ENCODE measurements around the gene SLC9B1.
"Not testable (repeated sequence)": the region's sequence is repeated elsewhere in the genome, so short reads cannot be mapped to it uniquely, and the experiment has no call there.

The SLC9B1 gene

GRCh38 chr4:102945066-102945465, 74.4 kb downstream of the SLC9B1 start:
- no peak for DNase-seq (ENCODE audit: extremely low spot score)
- no peak for TF ChIP-seq ARNT (IDR thresholded peaks at IDR 0.05)
- no peak for TF ChIP-seq BHLHE40 (IDR thresholded peaks at IDR 0.05; ENCODE audit: borderline replicate concordance)
- no peak for TF ChIP-seq ELF4 (IDR thresholded peaks at IDR 0.05)
- TF ChIP-seq ZNF384 (IDR thresholded peaks at IDR 0.05) = no peak
- no peak for TF ChIP-seq TARDBP (IDR thresholded peaks at IDR 0.05)
- no peak for TF ChIP-seq L3MBTL2 (conservative IDR thresholded peaks at IDR 0.05)
- TF ChIP-seq FOXA1 (IDR thresholded peaks at IDR 0.05) = no peak
- no peak for TF ChIP-seq PKNOX1 (IDR thresholded peaks at IDR 0.05)
- no peak for TF ChIP-seq NFRKB (IDR thresholded peaks at IDR 0.05)
- no peak for TF ChIP-seq CTBP1 (IDR thresholded peaks at IDR 0.05; ENCODE audit: borderline replicate concordance)
- ChIA-PET CTCF (no interaction called here), POLR2A (no interaction called here)

- DNase-seq (ENCODE audit: extremely low spot score); POLR2A ChIA-PET; CTCF ChIA-PET: not testable (repeated sequence)
Measured at GRCh38 chr4:102938063-102938462, 81.4 kb downstream of the SLC9B1 start.

GRCh38 chr4:102935716-102936115, 83.8 kb downstream of the SLC9B1 start:
- TF ChIP-seq CTBP1 (IDR thresholded peaks at IDR 0.05; ENCODE audit: borderline replicate concordance) = no peak
- TF ChIP-seq L3MBTL2 (conservative IDR thresholded peaks at IDR 0.05) = no peak
- no peak for TF ChIP-seq PKNOX1 (IDR thresholded peaks at IDR 0.05)
- DNase-seq (ENCODE audit: extremely low spot score) = no peak
- ChIA-PET POLR2A (no interaction called here), CTCF (no interaction called here)

GRCh38 chr4:102919697-102920096, 99.8 kb downstream of the SLC9B1 start:
- POLR2A ChIA-PET; DNase-seq (ENCODE audit: extremely low spot score); CTCF ChIA-PET: not testable (repeated sequence)

GRCh38 chr4:102918859-102919258, 100.6 kb downstream of the SLC9B1 start:
- CTCF ChIA-PET = no interaction called here
- TF ChIP-seq BHLHE40 (IDR thresholded peaks at IDR 0.05; ENCODE audit: borderline replicate concordance) (no peak), PKNOX1 (IDR thresholded peaks at IDR 0.05) (no peak), HDGF (IDR thresholded peaks at IDR 0.05; ENCODE audit: borderline replicate concordance) (no peak), L3MBTL2 (conservative IDR thresholded peaks at IDR 0.05) (no peak), SP1 (IDR thresholded peaks at IDR 0.05) (no peak), LEF1 (IDR thresholded peaks at IDR 0.05; ENCODE audit: borderline replicate concordance) (no peak), ELF4 (IDR thresholded peaks at IDR 0.05) (no peak), FOXM1 (IDR thresholded peaks at IDR 0.05; ENCODE audit: borderline replicate concordance) (no peak), FOXK2 (IDR thresholded peaks at IDR 0.05) (no peak), ARNT (IDR thresholded peaks at IDR 0.05) (no peak), ZNF384 (IDR thresholded peaks at IDR 0.05) (no peak), FOXA1 (IDR thresholded peaks at IDR 0.05) (no peak), TARDBP (IDR thresholded peaks at IDR 0.05) (no peak), CTBP1 (IDR thresholded peaks at IDR 0.05; ENCODE audit: borderline replicate concordance) (no peak), SUZ12 (IDR thresholded peaks at IDR 0.05) (no peak), NFRKB (IDR thresholded peaks at IDR 0.05) (no peak)
- no peak for DNase-seq (ENCODE audit: extremely low spot score)
- POLR2A ChIA-PET = no interaction called here

GRCh38 chr4:102901804-102902203, 117.7 kb downstream of the SLC9B1 start:
- no peak for TF ChIP-seq ARNT (IDR thresholded peaks at IDR 0.05)
- no peak for TF ChIP-seq TARDBP (IDR thresholded peaks at IDR 0.05)
- TF ChIP-seq SP1 (IDR thresholded peaks at IDR 0.05) = no peak
- TF ChIP-seq FOXK2 (IDR thresholded peaks at IDR 0.05) = no peak
- no peak for TF ChIP-seq BHLHE40 (IDR thresholded peaks at IDR 0.05; ENCODE audit: borderline replicate concordance)
- TF ChIP-seq FOXM1 (IDR thresholded peaks at IDR 0.05; ENCODE audit: borderline replicate concordance) = no peak
- no peak for TF ChIP-seq CTBP1 (IDR thresholded peaks at IDR 0.05; ENCODE audit: borderline replicate concordance)
- no peak for TF ChIP-seq PKNOX1 (IDR thresholded peaks at IDR 0.05)
- no peak for TF ChIP-seq NFRKB (IDR thresholded peaks at IDR 0.05)
- TF ChIP-seq ZNF384 (IDR thresholded peaks at IDR 0.05) = no peak
- TF ChIP-seq ELF4 (IDR thresholded peaks at IDR 0.05) = no peak
- TF ChIP-seq L3MBTL2 (conservative IDR thresholded peaks at IDR 0.05) = no peak
- no peak for TF ChIP-seq SUZ12 (IDR thresholded peaks at IDR 0.05)
- ChIA-PET POLR2A (no interaction called here), CTCF (no interaction called here)
- no peak for DNase-seq (ENCODE audit: extremely low spot score)

- CTCF ChIA-PET; POLR2A ChIA-PET; DNase-seq (ENCODE audit: extremely low spot score): not testable (repeated sequence)
Measured at GRCh38 chr4:102897610-102898009, 121.9 kb downstream of the SLC9B1 start.

- DNase-seq (ENCODE audit: extremely low spot score); POLR2A ChIA-PET; CTCF ChIA-PET: not testable (repeated sequence)
Measured at GRCh38 chr4:102896547-102896946, 123.0 kb downstream of the SLC9B1 start.

- CTCF ChIA-PET = interaction anchor here (0.6 kb wide), 1 partner anchor 22 kb away, joined by 3 read pairs; no protein-coding TSS in a partner anchor
- POLR2A ChIA-PET; DNase-seq (ENCODE audit: extremely low spot score): not testable (repeated sequence)
Measured at GRCh38 chr4:102889866-102890265, 129.6 kb downstream of the SLC9B1 start.

GRCh38 chr4:102888570-102888969, 130.9 kb downstream of the SLC9B1 start:
- POLR2A ChIA-PET; DNase-seq (ENCODE audit: extremely low spot score); CTCF ChIA-PET: not testable (repeated sequence)
